GM18868 (cell line): ENCODE results near the gene SERP1.

ENCODE experiments used
- ATAC-seq: cut with Tn5 transposase; IDR thresholded peaks from one replicate; pipeline ENCODE4 v1.9.1; 2021; ENCODE audit warnings: mild to moderate bottlenecking, moderate library complexity; ENCODE audit not compliant: unreplicated experiment

Gene SERP1

GRCh38 chr3:150546226-150547044, at the start of gene SERP1, which contains the start of gene EIF2A:
SERP1 (minus strand) TSS chr3:150546496; CDS start chr3:150546135, 361 bp downstream.
EIF2A (plus strand) TSS chr3:150546787; CDS start chr3:150546803, 16 bp downstream.
- peak; percentile 90 for ATAC-seq

DNA sequence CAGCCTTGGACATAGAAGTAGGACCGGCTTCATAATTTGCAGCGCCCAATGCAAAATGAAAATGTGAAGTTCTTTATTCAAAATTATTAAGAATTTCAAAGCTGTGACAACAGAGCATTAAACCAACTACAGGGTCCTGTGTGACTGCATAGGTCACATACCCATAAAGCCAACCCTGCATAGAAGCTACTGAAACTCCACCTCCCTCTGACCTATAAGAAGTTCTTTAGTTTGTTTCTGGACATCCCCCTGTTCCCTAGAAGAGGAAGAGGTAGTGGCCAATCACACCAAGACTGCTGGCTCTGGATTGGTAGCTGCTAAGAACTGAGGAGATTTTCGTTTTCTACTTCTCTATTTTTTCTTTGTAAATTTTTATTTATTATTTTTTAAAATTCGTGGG, 47.9 kb upstream of the SERP1 start:
- no peak for ATAC-seq

DNA sequence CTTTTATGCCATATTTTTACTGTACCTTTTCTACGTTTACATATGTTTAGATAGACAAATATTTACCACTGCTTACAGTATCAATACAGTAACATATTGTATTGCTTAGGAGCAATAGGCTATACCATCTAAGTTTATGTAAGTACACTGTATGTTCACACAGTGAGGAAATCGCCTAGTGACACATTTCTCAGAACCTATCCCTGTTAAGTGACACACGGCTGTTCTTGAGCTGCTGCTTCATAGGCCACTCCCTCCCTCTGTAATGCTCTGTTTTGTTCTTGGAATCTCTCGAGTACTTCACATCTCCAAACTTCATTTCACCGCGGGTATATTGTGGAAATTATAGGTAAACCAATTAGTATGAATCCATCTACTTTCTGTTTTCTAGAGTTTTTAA, 43.5 kb upstream of the SERP1 start:
- no peak for ATAC-seq

DNA sequence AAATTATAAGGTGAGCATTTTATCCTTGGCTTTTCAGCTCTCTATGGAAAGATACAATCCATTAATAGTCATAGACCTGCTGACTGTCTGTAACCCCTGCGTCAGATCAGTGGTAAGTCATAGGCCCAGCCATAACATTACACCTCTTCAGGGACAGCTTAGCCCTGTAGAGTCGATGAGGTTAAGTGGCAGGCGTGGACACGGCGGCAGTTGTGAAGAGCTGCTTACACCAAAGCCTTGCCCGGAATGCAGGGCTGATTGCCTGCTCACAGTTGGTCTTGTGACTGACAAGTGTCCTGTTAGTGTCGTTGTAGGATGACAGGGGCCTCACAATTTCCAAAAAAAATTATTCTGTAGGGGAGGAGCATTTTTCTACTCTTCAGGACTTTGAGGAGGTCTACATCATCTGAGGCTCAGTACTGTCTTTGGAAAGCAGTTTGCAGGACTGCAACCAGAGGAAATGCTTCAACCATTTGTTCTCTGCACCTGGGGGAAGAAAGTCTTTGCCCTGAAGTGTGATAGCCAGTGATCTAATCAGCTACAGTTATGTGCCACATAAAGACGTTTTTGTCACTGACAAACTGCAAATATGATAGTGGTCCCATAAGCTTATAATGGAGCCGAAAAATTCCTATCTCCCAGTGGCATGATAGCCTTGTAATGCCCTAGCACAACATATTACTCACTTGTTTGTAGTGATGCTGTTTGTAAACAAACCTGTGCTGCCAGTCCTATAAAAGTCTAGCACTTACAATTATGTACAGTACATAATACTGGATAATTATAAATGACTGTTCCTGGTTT, 41.9 kb upstream of the SERP1 start:
- no peak for ATAC-seq

DNA sequence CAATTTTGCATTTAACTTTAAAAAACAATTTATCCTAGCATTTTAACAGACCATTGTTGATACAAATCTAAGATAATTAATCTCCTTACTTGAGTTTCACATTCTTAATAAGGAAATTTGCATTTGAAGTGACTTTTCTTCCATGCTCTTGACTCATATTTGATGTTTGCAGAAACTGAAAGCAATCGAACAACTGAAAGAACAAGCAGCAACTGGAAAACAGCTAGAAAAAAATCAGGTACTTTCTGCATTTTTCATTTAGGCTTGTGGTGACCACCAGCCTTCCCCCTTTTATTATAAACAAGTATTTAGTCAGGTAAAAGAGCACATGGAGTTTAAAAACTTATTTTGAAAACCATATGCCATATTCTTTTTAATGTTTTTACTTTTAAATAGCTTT, 36.7 kb upstream of the SERP1 start:
- ATAC-seq, result peak; percentile 75

DNA sequence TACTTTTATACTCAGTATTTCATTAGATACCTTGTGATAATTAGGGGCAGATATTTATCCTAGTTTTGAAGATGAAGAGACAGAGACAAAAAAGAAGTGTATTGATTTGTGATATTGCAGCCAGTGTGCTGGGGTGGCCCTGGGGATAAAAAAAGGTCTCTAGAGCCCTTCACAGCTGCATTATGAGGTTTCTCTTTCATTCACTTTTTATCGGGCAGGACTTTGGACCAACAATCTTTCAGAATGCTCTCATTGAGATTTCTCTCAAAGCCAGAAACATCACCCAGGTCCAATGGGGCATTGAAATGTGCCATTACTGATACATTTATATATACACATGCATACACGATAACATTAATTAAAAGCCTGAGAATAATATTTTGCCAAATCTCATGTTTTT, 36.3 kb upstream of the SERP1 start:
- peak; percentile 58 for ATAC-seq

DNA sequence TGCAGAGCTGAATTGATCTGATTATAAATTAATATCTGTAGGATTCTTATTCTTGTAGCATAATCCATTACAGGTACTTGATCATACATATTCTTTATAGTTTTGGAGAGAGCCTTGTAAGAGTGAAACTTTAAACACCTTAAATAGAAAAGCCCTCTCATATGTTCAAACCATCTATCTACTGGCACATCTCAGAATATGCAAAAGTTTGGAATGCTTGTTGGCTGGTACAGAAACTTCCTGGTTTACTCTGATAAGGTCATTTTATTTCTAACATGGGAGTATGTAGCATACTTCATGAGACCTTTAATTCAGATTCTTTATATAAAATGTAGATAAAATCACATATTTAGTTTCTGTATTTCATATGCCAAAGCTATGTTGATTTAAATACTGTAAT, 34.9 kb upstream of the SERP1 start:
- ATAC-seq, result no peak

- ATAC-seq, result no peak
Observed at GRCh38 chr3:150577855-150578254, 31.6 kb upstream of the SERP1 start.

- no peak for ATAC-seq
Observed at GRCh38 chr3:150567328-150567727, 21.0 kb upstream of the SERP1 start.

GRCh38 chr3:150564243-150564642, 17.9 kb upstream of the SERP1 start:
- no peak for ATAC-seq

DNA sequence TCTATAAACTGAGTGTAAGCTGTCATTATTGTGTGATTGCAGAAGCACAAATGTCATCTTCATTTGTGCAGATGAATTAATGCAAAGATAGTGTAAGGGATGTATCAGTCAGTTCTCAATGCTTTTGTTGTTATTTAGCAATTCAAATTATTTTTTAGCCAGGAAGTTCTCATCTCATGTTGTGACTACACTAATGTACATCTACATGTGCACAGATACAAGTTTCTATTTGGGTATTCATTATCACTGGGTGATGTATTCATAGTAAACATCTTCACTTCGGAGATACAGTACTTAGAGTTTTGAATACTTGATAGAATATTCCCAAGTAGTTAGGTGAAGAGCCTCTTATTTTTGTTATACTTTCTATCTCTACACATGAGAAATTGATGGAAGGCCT, 11.4 kb upstream of the SERP1 start:
- no peak for ATAC-seq

- no peak for ATAC-seq
Observed at GRCh38 chr3:150556792-150557191, 10.5 kb upstream of the SERP1 start.

- no peak for ATAC-seq
Observed at GRCh38 chr3:150555859-150556436, 9.7 kb upstream of the SERP1 start.

DNA sequence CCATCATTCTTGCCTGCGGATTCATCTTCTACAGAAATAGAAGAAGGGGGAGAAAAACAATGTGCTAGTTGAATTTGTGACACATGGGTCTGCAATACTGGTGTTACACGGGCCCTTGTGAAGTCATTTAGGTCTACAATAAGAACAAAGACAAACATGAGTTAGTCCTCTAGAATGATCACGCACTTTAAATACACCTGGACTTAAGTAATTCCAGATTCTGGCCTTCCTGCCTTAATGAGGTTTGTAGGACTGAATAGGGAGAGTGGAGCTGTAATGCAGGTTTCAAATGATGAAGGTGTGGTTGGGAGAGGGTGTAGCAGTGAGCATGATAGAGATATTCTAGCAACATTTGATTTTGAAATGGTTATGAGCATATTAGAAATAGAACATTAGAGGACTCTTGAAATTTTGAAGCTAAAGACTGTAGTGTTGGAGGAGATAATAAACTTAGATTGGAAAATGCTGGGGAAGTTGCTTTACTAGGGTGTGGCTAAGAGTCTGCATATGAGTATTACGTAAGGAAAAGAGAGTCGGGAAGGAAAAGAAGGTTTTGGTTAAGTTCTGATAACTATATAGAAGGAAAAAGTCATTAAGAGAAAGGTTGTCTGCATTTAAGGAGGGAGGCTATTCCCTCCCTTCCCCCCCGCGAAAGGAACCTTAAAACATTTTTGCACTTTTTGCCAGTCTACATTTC, 897 bp upstream of the SERP1 start:
- no peak for ATAC-seq

DNA sequence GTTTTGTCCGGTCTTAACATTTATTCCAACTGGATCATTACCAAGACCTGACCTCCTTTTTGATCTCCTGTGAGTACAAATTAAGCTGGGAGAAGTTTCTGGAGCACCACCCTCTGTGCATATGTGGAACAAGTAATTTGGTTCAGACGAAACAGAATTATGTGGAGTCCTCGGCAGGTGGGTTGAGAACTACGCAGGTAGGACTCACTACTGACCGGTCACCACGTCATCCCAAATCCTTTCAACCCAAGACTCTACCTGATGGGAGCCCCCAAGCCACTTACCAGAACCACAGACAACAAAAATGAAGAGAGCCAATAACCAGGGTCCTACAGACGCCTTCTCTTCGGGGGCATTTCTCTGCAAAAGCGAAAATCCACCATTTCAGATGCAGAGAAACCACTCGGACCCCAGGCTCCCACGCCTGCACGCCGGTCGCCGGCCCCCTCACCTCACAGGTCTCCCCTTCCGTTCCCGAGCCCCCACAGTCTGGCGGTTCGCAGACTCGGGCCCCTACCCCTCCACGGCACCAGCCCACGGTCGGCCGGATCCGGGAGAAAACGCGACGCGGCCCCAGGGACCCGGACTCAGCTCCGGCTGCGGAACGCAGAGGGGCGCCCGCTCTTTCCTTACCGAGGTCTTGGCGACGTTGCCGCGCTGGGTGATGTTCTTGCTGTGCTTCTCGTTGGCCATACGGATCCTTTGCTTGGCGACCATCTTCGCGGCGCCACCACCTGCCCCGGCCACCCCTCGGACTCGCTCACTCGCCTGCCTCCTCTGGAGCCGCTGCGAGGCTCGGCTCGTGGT, 674 bp downstream of the SERP1 start:
- ATAC-seq, result peak; percentile 13

DNA sequence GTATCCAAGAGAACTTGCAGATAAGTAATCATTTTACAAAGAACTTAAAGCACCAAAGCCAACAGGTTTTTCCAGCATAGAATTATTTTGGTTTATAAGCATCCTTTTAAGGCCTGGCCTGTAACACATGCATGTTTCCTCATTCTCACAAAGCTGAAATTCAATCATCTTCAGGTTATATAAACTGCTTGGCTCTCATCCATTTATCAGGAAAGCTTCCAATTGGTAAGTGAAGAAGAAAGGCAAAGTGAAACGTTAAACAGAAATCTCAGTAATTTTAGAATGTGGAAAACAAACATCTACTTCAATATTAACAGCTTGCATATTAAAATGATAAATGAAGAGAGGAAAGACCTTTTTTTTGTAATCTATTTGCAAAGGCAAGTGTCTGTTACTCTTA, 1.6 kb downstream of the SERP1 start:
- ATAC-seq, result no peak

- no peak for ATAC-seq
Observed at GRCh38 chr3:150544041-150544440, 2.3 kb downstream of the SERP1 start.

- ATAC-seq, result no peak
Observed at GRCh38 chr3:150543531-150543930, 2.8 kb downstream of the SERP1 start.

- ATAC-seq, result no peak
Observed at GRCh38 chr3:150543128-150543527, 3.2 kb downstream of the SERP1 start.

GRCh38 chr3:150540991-150541390, 5.3 kb downstream of the SERP1 start:
- ATAC-seq, result no peak
